PC-9 (cell line): ENCODE measurements around the gene HPCAL1.

Experiments
- CTCF ChIP-seq: fragments of 200-600 bp; sonication (generic); conservative IDR thresholded peaks from 2 replicates; pipeline ENCODE4 v1.6.1; 2017; ENCODE audit warnings: mixed run types, antibody characterized with exemption, mild to moderate bottlenecking, moderate library complexity
- EZH2 ChIP-seq: fragments of 200-600 bp; sonication (generic); IDR thresholded peaks from 2 replicates; pipeline ENCODE4 v1.8.0; 2017; ENCODE audit warnings: antibody characterized with exemption, low read depth

GRCh38 chr2:10411557-10411956 is 108.9 kb downstream of the HPCAL1 start:
- no peak for TF ChIP-seq EZH2
- no peak for TF ChIP-seq CTCF
